ELR (cell line): ENCODE measurements around the gene ZNF576.
"Not testable (repeated sequence)": the region's sequence is repeated elsewhere in the genome, so short reads cannot be mapped to it uniquely, and the experiment has no call there.

ENCODE experiments used
- DNase-seq: peaks from one replicate; pipeline ENCODE4 v3.0.0-alpha.2; 2015; ENCODE audit warnings: low read depth

ZNF576 gene

GRCh38 chr19:43595999-43596841, at the start of gene ZNF576, which contains the start of gene IRGQ:
Gene ZNF576 (plus strand): TSS chr19:43596595. CDS start chr19:43597109, 514 bp downstream.
Gene IRGQ (minus strand): TSS chr19:43596134. CDS start chr19:43595338, 796 bp downstream.
- DNase-seq = peak; percentile 99

GRCh38 chr19:43547926-43548325, 48.5 kb upstream of the ZNF576 start:
- DNase-seq = not testable (repeated sequence)

GRCh38 chr19:43548706-43549105, 47.7 kb upstream of the ZNF576 start:
- DNase-seq = no peak

- no peak for DNase-seq
Measured at GRCh38 chr19:43551399-43552197, 44.8 kb upstream of the ZNF576 start.

GRCh38 chr19:43552198-43552450, 44.3 kb upstream of the ZNF576 start:
- no peak for DNase-seq

GRCh38 chr19:43552616-43553015, 43.8 kb upstream of the ZNF576 start:
- DNase-seq = no peak

- no peak for DNase-seq
Measured at GRCh38 chr19:43553656-43554055, 42.7 kb upstream of the ZNF576 start.

- DNase-seq = no peak
Measured at GRCh38 chr19:43554317-43554895, 42.0 kb upstream of the ZNF576 start.

- peak; percentile 74 for DNase-seq
Measured at GRCh38 chr19:43555185-43555770, 41.1 kb upstream of the ZNF576 start.

- DNase-seq = peak; percentile 78
Measured at GRCh38 chr19:43560687-43561086, 35.7 kb upstream of the ZNF576 start.

GRCh38 chr19:43561139-43561970, 35.0 kb upstream of the ZNF576 start:
- DNase-seq = no peak

- no peak for DNase-seq
Measured at GRCh38 chr19:43562226-43562697, 34.1 kb upstream of the ZNF576 start.

- DNase-seq = peak; percentile 95
Measured at GRCh38 chr19:43562698-43563241, 33.6 kb upstream of the ZNF576 start.

- no peak for DNase-seq
Measured at GRCh38 chr19:43563816-43564457, 32.5 kb upstream of the ZNF576 start.

GRCh38 chr19:43564800-43565199, 31.6 kb upstream of the ZNF576 start:
- DNase-seq = no peak

GRCh38 chr19:43569657-43570056, 26.7 kb upstream of the ZNF576 start:
- no peak for DNase-seq

- DNase-seq = peak; percentile 22
Measured at GRCh38 chr19:43570174-43570791, 26.1 kb upstream of the ZNF576 start.

- DNase-seq = no peak
Measured at GRCh38 chr19:43572171-43572588, 24.2 kb upstream of the ZNF576 start.

- peak; percentile 79 for DNase-seq
Measured at GRCh38 chr19:43574424-43575155, 21.8 kb upstream of the ZNF576 start.
